Upper lobe of left lung (tissue), 4 donors: Measurements from ENCODE around the gene MT4.

Experiments
- EP300 ChIP-seq, 4 donors: sonication (generic); formaldehyde crosslinking; IDR thresholded peaks; one replicate each; pipeline ENCODE4 v1.5.1; 2017; ENCODE audit warnings: antibody characterized with exemption in 4 of 4, control low read depth in 2 of 4
- POLR2A ChIP-seq, 4 donors: fragments of 450-650 bp; IDR thresholded peaks; one replicate each; pipeline ENCODE4 v1.5.1; 2016 to 2017; ENCODE audit warnings: antibody characterized with exemption in 4 of 4, mild to moderate bottlenecking in 2 of 4
- POLR2AphosphoS5 ChIP-seq, 2 donors: sonication (generic); formaldehyde crosslinking; IDR thresholded peaks; one replicate each; pipeline ENCODE4 v1.5.1; 2017; ENCODE audit warnings: antibody characterized with exemption in 2 of 2
- TF ChIP-seq, protein P1 (sequence below), 6 experiments: fragments of 450-650 bp in 4 of 6; fragments of 200-600 bp in 2 of 6; sonication (generic) in 2 of 6; IDR thresholded peaks; one replicate each; pipeline ENCODE4 v1.5.1; 2016 to 2019; ENCODE audit warnings: antibody characterized with exemption in 6 of 6

DNA sequence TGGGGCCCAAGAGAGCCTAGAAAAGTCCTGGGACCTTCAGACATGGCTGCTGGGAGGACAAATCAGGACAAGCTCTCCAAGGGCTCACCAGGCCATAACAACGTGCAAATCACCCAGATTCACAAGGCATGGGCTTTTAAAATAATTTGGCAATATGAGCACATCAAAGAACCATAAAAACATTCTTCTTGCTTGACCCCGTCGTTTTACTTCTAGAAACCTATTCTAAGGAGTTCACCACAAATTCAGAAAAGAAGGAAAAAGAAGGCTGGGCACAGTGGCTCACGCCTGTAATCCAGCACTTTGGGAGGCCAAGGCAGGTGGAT is 12.4 kb downstream of the MT4 start:
- TF ChIP-seq POLR2A (IDR thresholded peaks at IDR 0.05), result no peak
- TF ChIP-seq, protein P1, sequence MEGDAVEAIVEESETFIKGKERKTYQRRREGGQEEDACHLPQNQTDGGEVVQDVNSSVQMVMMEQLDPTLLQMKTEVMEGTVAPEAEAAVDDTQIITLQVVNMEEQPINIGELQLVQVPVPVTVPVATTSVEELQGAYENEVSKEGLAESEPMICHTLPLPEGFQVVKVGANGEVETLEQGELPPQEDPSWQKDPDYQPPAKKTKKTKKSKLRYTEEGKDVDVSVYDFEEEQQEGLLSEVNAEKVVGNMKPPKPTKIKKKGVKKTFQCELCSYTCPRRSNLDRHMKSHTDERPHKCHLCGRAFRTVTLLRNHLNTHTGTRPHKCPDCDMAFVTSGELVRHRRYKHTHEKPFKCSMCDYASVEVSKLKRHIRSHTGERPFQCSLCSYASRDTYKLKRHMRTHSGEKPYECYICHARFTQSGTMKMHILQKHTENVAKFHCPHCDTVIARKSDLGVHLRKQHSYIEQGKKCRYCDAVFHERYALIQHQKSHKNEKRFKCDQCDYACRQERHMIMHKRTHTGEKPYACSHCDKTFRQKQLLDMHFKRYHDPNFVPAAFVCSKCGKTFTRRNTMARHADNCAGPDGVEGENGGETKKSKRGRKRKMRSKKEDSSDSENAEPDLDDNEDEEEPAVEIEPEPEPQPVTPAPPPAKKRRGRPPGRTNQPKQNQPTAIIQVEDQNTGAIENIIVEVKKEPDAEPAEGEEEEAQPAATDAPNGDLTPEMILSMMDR (IDR thresholded peaks at IDR 0.05), result no peak
- TF ChIP-seq POLR2AphosphoS5 (IDR thresholded peaks at IDR 0.05), result no peak
- TF ChIP-seq EP300 (IDR thresholded peaks at IDR 0.05), result no peak
